IPS-18a (cell line): ENCODE results near the gene FRY.
A peak's percentile ranks its signal among the peaks of the same experiment; 100 is the strongest.

Source experiments
- H3K27ac ChIP-seq: one replicate; pipeline ENCODE4 v1.5.1; 2013; ENCODE audit warnings: low read length
- H3K27me3 ChIP-seq: one replicate; pipeline ENCODE4 v1.6.1; 2013; ENCODE audit warnings: mild to moderate bottlenecking, low read length; ENCODE audit not compliant: control insufficient read depth, insufficient read depth
- H3K36me3 ChIP-seq: one replicate; pipeline ENCODE4 v1.6.1; 2013; ENCODE audit warnings: low read depth, low read length; ENCODE audit not compliant: control insufficient read depth
- H3K4me1 ChIP-seq: one replicate; pipeline ENCODE4 v1.6.1; 2013; ENCODE audit warnings: low read depth, low read length; ENCODE audit not compliant: control insufficient read depth
- H3K4me3 ChIP-seq: one replicate; pipeline ENCODE4 v1.5.1; 2013; ENCODE audit warnings: low read length
- H3K9ac ChIP-seq: one replicate; pipeline ENCODE4 v1.6.1; 2013; ENCODE audit warnings: mild to moderate bottlenecking, low read length, moderate library complexity
- H3K9me3 ChIP-seq: one replicate; pipeline ENCODE4 v1.6.1; 2013; ENCODE audit warnings: low read depth, low read length; ENCODE audit not compliant: control insufficient read depth

Gene FRY

DNA sequence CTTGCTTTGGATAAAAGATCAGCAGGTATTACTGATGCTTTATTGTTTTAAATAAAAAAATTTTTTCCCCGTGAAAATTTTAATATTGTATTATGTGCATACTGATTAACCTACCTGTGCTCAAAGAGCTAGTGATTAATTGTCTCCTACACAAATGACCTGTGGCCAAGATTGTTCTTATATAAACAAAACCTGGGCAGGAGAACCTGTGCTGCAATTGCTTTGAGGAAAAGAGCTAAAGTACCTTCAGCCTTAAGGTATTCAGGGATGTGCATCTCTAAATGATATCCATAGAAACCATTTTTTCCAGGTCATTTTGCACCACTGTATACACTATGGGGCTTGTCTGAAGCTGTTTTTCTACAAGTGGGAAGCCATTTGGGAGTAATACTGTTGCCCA, 1.2 kb downstream of the FRY start:
- H3K9ac ChIP-seq: no peak overlapping the region
- no peaks in the 10 kb centered on the region for H3K9me3 ChIP-seq
- no peaks in the 10 kb centered on the region for H3K36me3 ChIP-seq
- peak overlapping the region; percentile 65 for H3K4me3 ChIP-seq
- no peak overlapping the region for H3K27ac ChIP-seq
- no peaks in the 10 kb centered on the region for H3K27me3 ChIP-seq
- H3K4me1 ChIP-seq: peaks cover 29% of the 10 kb centered on the region

DNA sequence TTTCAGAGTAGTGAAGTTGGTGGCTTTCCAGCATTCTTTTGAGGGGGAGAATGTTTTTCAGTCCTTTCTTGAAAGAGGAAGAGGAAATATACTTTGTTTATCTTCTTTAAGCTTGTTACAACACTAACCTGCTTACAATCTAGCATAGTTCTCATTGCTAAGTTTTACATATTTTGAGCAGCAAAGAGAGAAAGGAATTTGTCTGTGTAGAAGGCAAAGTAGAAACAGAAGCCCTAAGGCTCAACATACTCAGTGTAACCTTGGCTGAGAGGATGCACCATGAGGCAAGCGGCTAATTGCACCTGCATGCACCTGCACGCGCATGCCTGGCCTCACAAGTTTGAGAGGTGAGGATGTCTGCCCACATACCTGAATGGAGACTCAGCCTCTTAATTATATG, 2.2 kb downstream of the FRY start:
- H3K4me3 ChIP-seq: no peak overlapping the region
- H3K4me1 ChIP-seq: peaks cover 25% of the 10 kb centered on the region
- no peak overlapping the region for H3K9ac ChIP-seq
- H3K36me3 ChIP-seq: peaks cover 2% of the 10 kb centered on the region
- no peaks in the 10 kb centered on the region for H3K9me3 ChIP-seq
- no peak overlapping the region for H3K27ac ChIP-seq
- H3K27me3 ChIP-seq: no peaks in the 10 kb centered on the region

- Histone ChIP-seq H3K9ac (no peak overlapping the region), H3K9me3 (no peaks in the 10 kb centered on the region), H3K4me3 (no peak overlapping the region), H3K27me3 (no peaks in the 10 kb centered on the region), H3K36me3 (peaks cover 3% of the 10 kb centered on the region), H3K4me1 (peaks cover 13% of the 10 kb centered on the region), H3K27ac (no peak overlapping the region)
These were observed 4.1 kb downstream of the FRY start for GRCh38 chr13:32035716-32036115.

DNA sequence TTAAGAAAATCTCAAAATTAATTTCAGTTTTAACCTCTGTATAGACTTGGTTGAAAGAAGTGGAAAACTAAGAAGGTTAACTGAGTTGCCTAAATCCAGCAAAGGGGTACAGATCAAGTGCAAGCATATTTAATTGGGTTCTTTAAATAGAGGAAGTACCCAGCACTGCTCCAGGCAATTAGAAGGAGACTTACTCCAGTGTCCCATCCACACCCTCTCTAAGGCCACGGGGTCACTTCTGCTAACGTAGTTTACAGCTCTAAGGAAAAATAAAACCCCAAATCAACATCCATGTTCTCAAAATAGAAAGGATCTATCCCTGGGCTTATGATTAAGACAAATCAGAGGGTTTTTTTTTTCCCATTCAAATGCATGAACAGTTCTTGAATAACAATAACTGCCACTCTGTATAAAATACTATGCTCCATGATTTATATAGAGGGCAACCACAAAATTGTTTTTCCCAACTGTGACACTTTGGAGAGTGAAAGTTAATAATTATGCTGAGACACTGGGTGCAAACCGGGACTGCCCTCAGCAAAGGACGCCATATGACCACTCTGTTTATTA, 4.6 kb downstream of the FRY start:
- Histone ChIP-seq H3K27me3 (no peaks in the 10 kb centered on the region), H3K4me3 (no peak overlapping the region), H3K9ac (no peak overlapping the region), H3K4me1 (peaks cover 13% of the 10 kb centered on the region), H3K9me3 (no peaks in the 10 kb centered on the region), H3K27ac (no peak overlapping the region), H3K36me3 (peaks cover 3% of the 10 kb centered on the region)

GRCh38 chr13:32036757-32037156, 5.2 kb downstream of the FRY start:
- Histone ChIP-seq H3K36me3 (peaks cover 3% of the 10 kb centered on the region), H3K4me3 (no peak overlapping the region), H3K4me1 (peaks cover 13% of the 10 kb centered on the region), H3K27me3 (no peaks in the 10 kb centered on the region), H3K9me3 (no peaks in the 10 kb centered on the region), H3K27ac (no peak overlapping the region), H3K9ac (no peak overlapping the region)

- H3K9ac ChIP-seq: no peak overlapping the region
- no peak overlapping the region for H3K4me3 ChIP-seq
- H3K27ac ChIP-seq: no peak overlapping the region
- peaks cover 3% of the 10 kb centered on the region for H3K36me3 ChIP-seq
- H3K27me3 ChIP-seq: no peaks in the 10 kb centered on the region
- no peaks in the 10 kb centered on the region for H3K9me3 ChIP-seq
- H3K4me1 ChIP-seq: peaks cover 13% of the 10 kb centered on the region
These were observed 5.9 kb downstream of the FRY start for GRCh38 chr13:32037471-32037870.

DNA sequence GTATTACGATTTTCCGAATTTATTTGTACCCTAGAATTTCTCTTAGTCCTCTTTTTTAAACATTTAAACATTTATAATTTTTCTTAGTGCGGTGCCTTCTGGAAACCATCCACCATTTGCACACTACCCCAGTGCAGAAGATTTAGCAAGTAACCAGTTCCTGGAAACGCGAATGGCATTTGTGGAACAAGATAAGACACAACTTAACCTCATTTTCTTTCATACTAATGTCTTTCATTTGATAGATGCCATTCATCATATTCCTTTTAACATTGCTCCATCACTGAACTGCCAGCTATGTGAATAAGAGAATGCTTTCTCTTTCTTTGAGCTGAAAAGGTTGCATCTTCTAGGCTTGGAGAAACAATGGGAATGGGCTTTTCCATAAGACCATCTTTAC, 6.8 kb downstream of the FRY start:
- no peak overlapping the region for H3K4me3 ChIP-seq
- no peak overlapping the region for H3K27ac ChIP-seq
- no peak overlapping the region for H3K9ac ChIP-seq
- peaks cover 13% of the 10 kb centered on the region for H3K4me1 ChIP-seq
- peaks cover 3% of the 10 kb centered on the region for H3K36me3 ChIP-seq
- no peaks in the 10 kb centered on the region for H3K9me3 ChIP-seq
- no peaks in the 10 kb centered on the region for H3K27me3 ChIP-seq

DNA sequence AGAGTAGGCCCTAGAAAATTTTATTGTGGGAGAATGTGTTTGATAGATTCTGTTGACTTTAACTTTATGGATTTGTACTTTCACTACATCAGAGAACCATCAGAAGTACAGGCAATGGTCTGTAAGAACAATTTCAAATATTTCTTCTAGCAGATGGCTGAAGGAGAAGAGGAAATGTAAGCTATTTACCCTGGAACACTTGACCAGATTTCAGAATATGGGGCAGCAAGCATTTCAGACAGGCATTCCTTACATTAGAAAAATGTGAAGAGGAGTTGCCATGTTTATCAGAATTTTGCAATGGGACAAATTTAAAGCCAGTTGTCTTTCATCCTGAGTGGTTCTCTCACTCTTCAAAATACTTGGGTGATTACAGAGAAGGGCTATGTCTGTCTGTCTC, 7.5 kb downstream of the FRY start:
- Histone ChIP-seq H3K9me3 (no peaks in the 10 kb centered on the region), H3K27me3 (no peaks in the 10 kb centered on the region), H3K4me3 (no peak overlapping the region), H3K27ac (no peak overlapping the region), H3K9ac (no peak overlapping the region), H3K4me1 (peaks cover 13% of the 10 kb centered on the region), H3K36me3 (peaks cover 3% of the 10 kb centered on the region)

GRCh38 chr13:32039528-32039927, 8.0 kb downstream of the FRY start:
- H3K27ac ChIP-seq: no peak overlapping the region
- no peak overlapping the region for H3K4me3 ChIP-seq
- H3K36me3 ChIP-seq: peaks cover 3% of the 10 kb centered on the region
- no peak overlapping the region for H3K9ac ChIP-seq
- H3K4me1 ChIP-seq: peaks cover 13% of the 10 kb centered on the region
- H3K27me3 ChIP-seq: no peaks in the 10 kb centered on the region
- no peaks in the 10 kb centered on the region for H3K9me3 ChIP-seq

DNA sequence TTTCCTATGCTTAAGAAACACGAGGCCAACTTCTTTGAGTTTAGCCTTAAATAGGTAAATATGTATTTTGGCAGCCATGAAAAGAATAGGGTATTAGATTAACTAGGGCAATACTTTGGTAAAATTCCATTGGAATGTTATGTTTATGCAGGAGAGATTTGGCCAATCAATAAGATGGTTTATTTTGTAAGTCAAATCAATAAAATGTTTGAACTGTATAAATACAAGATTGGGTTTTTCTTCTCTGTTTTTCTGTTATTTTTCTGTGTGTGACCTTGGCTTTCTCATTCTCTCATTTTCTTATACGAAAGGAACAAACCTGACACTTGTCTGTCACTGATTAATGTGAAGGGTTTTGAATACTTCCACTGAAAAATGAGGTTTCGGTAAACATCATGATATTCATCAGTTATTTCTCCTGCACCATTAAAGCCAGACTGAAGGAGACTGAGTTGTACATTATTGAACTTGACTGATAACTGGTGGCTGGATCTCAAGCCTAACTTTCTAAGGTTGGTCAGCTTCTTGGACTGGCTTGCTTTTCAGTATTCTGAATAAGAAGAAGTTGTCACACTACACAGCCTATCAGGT, 8.6 kb downstream of the FRY start:
- H3K9ac ChIP-seq: no peak overlapping the region
- H3K27ac ChIP-seq: no peak overlapping the region
- H3K4me3 ChIP-seq: no peak overlapping the region

GRCh38 chr13:32040689-32041088, 9.1 kb downstream of the FRY start:
- peaks cover 3% of the 10 kb centered on the region for H3K36me3 ChIP-seq
- no peak overlapping the region for H3K27ac ChIP-seq
- peaks cover 9% of the 10 kb centered on the region for H3K4me1 ChIP-seq
- no peak overlapping the region for H3K4me3 ChIP-seq
- no peak overlapping the region for H3K9ac ChIP-seq
- no peaks in the 10 kb centered on the region for H3K9me3 ChIP-seq
- no peaks in the 10 kb centered on the region for H3K27me3 ChIP-seq

More for the DNA sequence above, 8.6 kb downstream of the FRY start:
- peaks cover 3% of the 10 kb centered on the region for H3K36me3 ChIP-seq
- peaks cover 13% of the 10 kb centered on the region for H3K4me1 ChIP-seq
- H3K27me3 ChIP-seq: no peaks in the 10 kb centered on the region
- H3K9me3 ChIP-seq: no peaks in the 10 kb centered on the region

DNA sequence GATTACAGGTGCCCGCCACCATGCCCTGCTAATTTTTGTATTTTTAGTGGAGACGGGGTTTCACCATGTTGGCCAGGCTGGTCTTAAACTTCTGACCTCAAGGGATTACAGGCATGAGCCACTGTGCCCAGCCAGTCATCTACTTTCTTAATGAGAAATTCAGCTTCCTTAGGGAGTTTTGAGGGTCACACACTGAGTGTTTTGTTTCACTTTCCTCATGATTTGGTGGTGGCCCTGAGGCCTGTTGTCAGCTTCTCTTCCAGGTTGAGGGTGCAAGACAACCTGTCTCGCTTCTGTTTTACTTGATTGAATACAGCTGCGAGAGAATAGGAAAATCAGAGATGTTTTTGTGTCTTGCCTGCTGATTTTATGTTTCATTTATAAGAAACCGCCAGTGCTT, 9.9 kb downstream of the FRY start:
- H3K27me3 ChIP-seq: no peaks in the 10 kb centered on the region
- H3K9me3 ChIP-seq: no peaks in the 10 kb centered on the region
- no peak overlapping the region for H3K9ac ChIP-seq
- H3K36me3 ChIP-seq: peaks cover 3% of the 10 kb centered on the region
- H3K4me3 ChIP-seq: no peak overlapping the region
- H3K4me1 ChIP-seq: peaks cover 8% of the 10 kb centered on the region
- H3K27ac ChIP-seq: no peak overlapping the region
